ENCODE results near the gene RGS3. TPM values are rescaled to one million over a fixed set of nuclear protein-coding genes. Genes with fewer than 3 reads are reported as not detected.

RGS3 gene
- total RNA-seq, 1 experiment from 2014 or later, result 71.1 TPM

- ChIA-PET POLR2A (interaction anchor here (0.7 kb wide), 1 partner anchor 1704 kb away, joined by 3 read pairs; no protein-coding TSS in a partner anchor), CTCF (interaction anchor here (0.6 kb wide), 1 partner anchor 145 kb away, joined by 3 read pairs; no protein-coding TSS in a partner anchor)
- Mint-ChIP-seq H3K27me3 (ENCODE audit: insufficient read depth, unreplicated experiment) (no peaks in the 10 kb centered on the region), H3K36me3 (ENCODE audit: insufficient read depth, unreplicated experiment) (peaks cover 99% of the 10 kb centered on the region), H3K9me3 (ENCODE audit: unreplicated experiment) (no peaks in the 10 kb centered on the region), H3K4me1 (ENCODE audit: low read depth, unreplicated experiment) (peaks cover 13% of the 10 kb centered on the region), H3K27ac (ENCODE audit: unreplicated experiment) (no peak overlapping the region), H3K4me3 (ENCODE audit: unreplicated experiment) (no peak overlapping the region)
- no TSS peak for BruUV-seq (replicated peaks)
- Histone ChIP-seq H3K4me1 (peaks cover 9% of the 10 kb centered on the region), H3K27me3 (replicated peaks; ENCODE audit: control insufficient read depth, insufficient read depth, low read length) (no peaks in the 10 kb centered on the region), H3K9me3 (no peaks in the 10 kb centered on the region), H3K4me3 (ENCODE audit: low read depth, low read length) (no peak overlapping the region), H3K36me3 (ENCODE audit: control insufficient read depth, insufficient read depth, low read length) (peaks cover 3% of the 10 kb centered on the region)
- intact Hi-C loops (cut with micrococcal nuclease; ENCODE audit: unreplicated experiment), result loop anchor here (5.0 kb wide), 1 partner anchor 52 kb away; the partner anchor contains the start of gene RGS3
- TF ChIP-seq CTCF (IDR thresholded peaks at IDR 0.05; ENCODE audit: insufficient read depth in 1 of 2, low read depth in 1 of 2, low read length in 1 of 2, severe bottlenecking in 1 of 2, unreplicated experiment in 1 of 2), result no peak
- DNase-seq, result no peak
These were observed 51.2 kb downstream of the RGS3 start for GRCh38 chr9:113514748-113515147.

GRCh38 chr9:113515862-113516261 lies 52.3 kb downstream of the RGS3 start:
- ChIA-PET POLR2A (no interaction called here), CTCF (no interaction called here)
- Histone ChIP-seq H3K9me3 (no peaks in the 10 kb centered on the region), H3K4me1 (peaks cover 16% of the 10 kb centered on the region), H3K27me3 (replicated peaks; ENCODE audit: control insufficient read depth, insufficient read depth, low read length) (no peaks in the 10 kb centered on the region), H3K4me3 (ENCODE audit: low read depth, low read length) (no peak overlapping the region), H3K36me3 (ENCODE audit: control insufficient read depth, insufficient read depth, low read length) (peaks cover 3% of the 10 kb centered on the region)
- H3K4me1 Mint-ChIP-seq (ENCODE audit: low read depth, unreplicated experiment), result peaks cover 24% of the 10 kb centered on the region
- peaks cover 100% of the 10 kb centered on the region for H3K36me3 Mint-ChIP-seq (ENCODE audit: insufficient read depth, unreplicated experiment)
- no peaks in the 10 kb centered on the region for H3K9me3 Mint-ChIP-seq (ENCODE audit: unreplicated experiment)
- H3K4me3 Mint-ChIP-seq (ENCODE audit: unreplicated experiment), result no peak overlapping the region
- intact Hi-C loops (cut with micrococcal nuclease; ENCODE audit: unreplicated experiment), result loop anchor here (5.0 kb wide), 1 partner anchor 54 kb away; the partner anchor contains the start of gene RGS3
- H3K27ac Mint-ChIP-seq (ENCODE audit: unreplicated experiment), result no peak overlapping the region
- BruUV-seq (replicated peaks), result no TSS peak
- no peak for DNase-seq
- TF ChIP-seq CTCF (IDR thresholded peaks at IDR 0.05; ENCODE audit: insufficient read depth in 1 of 2, low read depth in 1 of 2, low read length in 1 of 2, severe bottlenecking in 1 of 2, unreplicated experiment in 1 of 2), result no peak
- no peaks in the 10 kb centered on the region for H3K27me3 Mint-ChIP-seq (ENCODE audit: insufficient read depth, unreplicated experiment)

DNA sequence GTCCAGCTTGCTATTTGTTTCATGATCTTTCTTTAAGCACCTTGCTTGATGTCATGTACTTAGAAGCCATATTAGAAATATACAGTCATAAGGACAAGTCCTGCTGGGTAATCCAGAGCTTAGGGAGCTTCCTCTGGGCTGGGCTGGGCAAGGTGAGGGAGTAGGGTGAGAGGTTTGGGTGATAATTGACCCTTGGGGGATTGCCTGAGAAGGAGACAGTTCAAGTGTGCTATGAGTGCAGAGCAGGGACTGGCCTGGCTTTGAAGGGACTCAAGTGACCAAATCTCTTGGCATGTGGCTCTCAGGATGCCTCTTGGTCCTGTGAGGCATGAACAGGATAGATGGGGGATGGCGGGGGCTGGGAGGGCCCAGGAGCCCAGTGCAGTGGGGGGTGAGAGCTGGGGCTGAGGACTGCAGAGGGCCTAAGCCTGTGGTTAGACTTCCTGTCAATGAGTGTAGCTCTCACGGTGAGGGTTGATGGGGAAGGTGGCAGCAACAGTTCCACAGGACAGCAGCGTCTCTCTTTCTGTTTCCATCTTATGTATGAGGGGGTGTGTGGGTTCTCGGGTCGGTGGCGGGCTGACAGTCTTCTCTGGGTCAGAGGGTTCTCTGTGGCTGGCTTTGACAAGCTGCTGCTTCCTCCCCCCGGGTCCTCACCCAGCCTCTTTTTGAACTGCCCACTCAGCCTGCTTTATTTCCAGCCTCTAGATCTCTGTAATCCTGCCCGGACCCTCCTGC lies 53.5 kb downstream of the RGS3 start:
- Histone ChIP-seq H3K27me3 (replicated peaks; ENCODE audit: control insufficient read depth, insufficient read depth, low read length) (no peaks in the 10 kb centered on the region), H3K9me3 (no peaks in the 10 kb centered on the region), H3K4me1 (peaks cover 23% of the 10 kb centered on the region), H3K4me3 (ENCODE audit: low read depth, low read length) (no peak overlapping the region), H3K36me3 (ENCODE audit: control insufficient read depth, insufficient read depth, low read length) (peaks cover 3% of the 10 kb centered on the region)
- no TSS peak for BruUV-seq (replicated peaks)
- peaks cover 98% of the 10 kb centered on the region for H3K36me3 Mint-ChIP-seq (ENCODE audit: insufficient read depth, unreplicated experiment)
- peaks cover 25% of the 10 kb centered on the region for H3K4me1 Mint-ChIP-seq (ENCODE audit: low read depth, unreplicated experiment)
- no peaks in the 10 kb centered on the region for H3K27me3 Mint-ChIP-seq (ENCODE audit: insufficient read depth, unreplicated experiment)
- intact Hi-C loops (cut with micrococcal nuclease; ENCODE audit: unreplicated experiment), result loop anchor here (5.0 kb wide), 1 partner anchor 55 kb away; the partner anchor contains the start of gene RGS3
- H3K9me3 Mint-ChIP-seq (ENCODE audit: unreplicated experiment), result no peaks in the 10 kb centered on the region
- H3K27ac Mint-ChIP-seq (ENCODE audit: unreplicated experiment), result no peak overlapping the region
- no peak overlapping the region for H3K4me3 Mint-ChIP-seq (ENCODE audit: unreplicated experiment)
- TF ChIP-seq CTCF (IDR thresholded peaks at IDR 0.05; ENCODE audit: insufficient read depth in 1 of 2, low read depth in 1 of 2, low read length in 1 of 2, severe bottlenecking in 1 of 2, unreplicated experiment in 1 of 2), result no peak
- POLR2A ChIA-PET, result interaction anchor here (0.6 kb wide), 1 partner anchor 146 kb away, joined by 3 read pairs; no protein-coding TSS in a partner anchor
- no peak for DNase-seq
- CTCF ChIA-PET, result interaction anchor here (0.6 kb wide), 1 partner anchor 16 kb away, joined by 4 read pairs; no protein-coding TSS in a partner anchor
